Kidney (tissue), 14 donors: ENCODE data around the gene HECTD1. TPM values are rescaled to one million over a fixed set of nuclear protein-coding genes. Genes with fewer than 3 reads are reported as not detected.

Experiments used
- DNase-seq, 5 donors: peaks; one replicate each; pipeline ENCODE4 v3.0.0-alpha.2; 2013 to 2020
- FAIRE-seq: peaks from 2 replicates; lab custom pipeline; 2012; peaks lifted over from hg19 to GRCh38; lab: Jason Lieb, UNC
- H3K27ac ChIP-seq, 2 donors: one replicate each; pipeline ENCODE4 v1.7.0; 2013; ENCODE audit warnings: low read depth in 2 of 2, low read length in 2 of 2, inconsistent platforms in 1 of 2
- H3K27me3 ChIP-seq: one replicate; pipeline ENCODE4 v1.7.1; 2013; ENCODE audit warnings: low read length, inconsistent platforms; ENCODE audit not compliant: control insufficient read depth, insufficient read depth
- H3K36me3 ChIP-seq, 3 donors: one replicate each; pipeline versions ENCODE4 v1.7.0 to v1.7.1; 2013; ENCODE audit warnings: low read length in 3 of 3, control low read depth in 1 of 3, inconsistent platforms in 1 of 3; ENCODE audit not compliant: insufficient read depth in 3 of 3, control insufficient read depth in 2 of 3
- H3K4me1 ChIP-seq, 3 donors: one replicate each; pipeline versions ENCODE4 v1.7.0 to v1.7.1; 2013; ENCODE audit warnings: low read length in 3 of 3, inconsistent platforms in 1 of 3, low read depth in 1 of 3; ENCODE audit not compliant: control insufficient read depth in 2 of 3, insufficient read depth in 2 of 3
- H3K4me3 ChIP-seq, 3 donors: one replicate each; pipeline versions ENCODE4 v1.7.0 to v1.8.1; 2013; ENCODE audit warnings: low read length in 3 of 3, control low read depth in 1 of 3, inconsistent platforms in 1 of 3
- H3K9ac ChIP-seq, 3 donors: one replicate each; pipeline versions ENCODE4 v1.7.0 to v1.7.1; 2013; ENCODE audit warnings: low read length in 3 of 3, control low read depth in 1 of 3, inconsistent platforms in 1 of 3
- H3K9me3 ChIP-seq, 3 donors: one replicate each; pipeline versions ENCODE4 v1.7.0 to v1.7.1; 2013; ENCODE audit warnings: low read length in 3 of 3, control low read depth in 1 of 3, inconsistent platforms in 1 of 3; ENCODE audit not compliant: control insufficient read depth in 2 of 3, insufficient read depth in 1 of 3
- CTCF ChIP-seq: IDR thresholded peaks from 3 replicates; pipeline ENCODE4 v1.5.1; 2012; ENCODE audit warnings: mild to moderate bottlenecking, moderate library complexity, borderline replicate concordance; ENCODE audit not compliant: insufficient read depth; ENCODE audit errors: extremely low read depth
- intact Hi-C: fragments of 100-400 bp; cut with DNase I; formaldehyde crosslinking; loops from one replicate; pipeline ENCODE4 v1.11.1; 2022
- polyA plus RNA-seq: library from polyadenylated mRNA; stranded (reverse); fragments of 350-450 nt; fragmentation: Illumina TruSeq; extraction: RNeasy Lipid Tissue Mini Kit (QIAGEN cat#74804); gene quantifications from one replicate; pipeline ENCODE4 v1.2.3, GENCODE V29; 2014; ENCODE audit warnings: low read depth, low replicate concordance; ENCODE audit not compliant: insufficient read depth
- total RNA-seq: library from RNA; stranded (reverse); fragmentation: NEBNext Ultra II Directional; extraction: Animal tissue kit (Norgen Biotek cat#: 25700); gene quantifications from one replicate; pipeline ENCODE4 v1.2.1, GENCODE V29; 2021
- donor health status: control.
- donor health status: control.
- donor health status: control.
- donor health status: control.
- donor health status: control.
- donor health status: DM: yes; HTN: yes; CAD: no.
- donor health status: Normal renal cell carcinoma (clear cell type).

Gene HECTD1
- total and polyA plus RNA-seq, 2 donors from 2014 or later = 35.5 to 164 TPM

GRCh38 chr14:31060253-31060875 is 147.2 kb downstream of the HECTD1 start:
- TF ChIP-seq CTCF = no peak
- FAIRE-seq (no peak), DNase-seq (no peak)
- H3K36me3 ChIP-seq = no peaks in the 10 kb centered on the region
- H3K9ac ChIP-seq = no peak overlapping the region
- intact Hi-C loops = no loop called here
- no peaks in the 10 kb centered on the region for H3K4me1 ChIP-seq
- H3K9me3 ChIP-seq = no peaks in the 10 kb centered on the region
- H3K27me3 ChIP-seq = no peaks in the 10 kb centered on the region
- no peak overlapping the region for H3K27ac ChIP-seq
- H3K4me3 ChIP-seq = no peak overlapping the region

GRCh38 chr14:31059152-31059924 is 148.3 kb downstream of the HECTD1 start:
- H3K4me3 ChIP-seq = no peak overlapping the region
- no peak overlapping the region for H3K27ac ChIP-seq
- H3K9me3 ChIP-seq = no peaks in the 10 kb centered on the region
- H3K36me3 ChIP-seq = no peaks in the 10 kb centered on the region
- FAIRE-seq (no peak), DNase-seq (peak in 4 of 5 donors; percentile 33 to 80 (median 35))
- intact Hi-C loops = no loop called here
- H3K4me1 ChIP-seq = no peaks in the 10 kb centered on the region
- no peak for TF ChIP-seq CTCF
- no peak overlapping the region for H3K9ac ChIP-seq
- H3K27me3 ChIP-seq = no peaks in the 10 kb centered on the region

GRCh38 chr14:31057701-31058364 is 149.8 kb downstream of the HECTD1 start:
- Histone ChIP-seq H3K9ac (no peak overlapping the region), H3K27me3 (no peaks in the 10 kb centered on the region), H3K4me1 (no peaks in the 10 kb centered on the region), H3K36me3 (no peaks in the 10 kb centered on the region), H3K9me3 (no peaks in the 10 kb centered on the region), H3K27ac (no peak overlapping the region), H3K4me3 (no peak overlapping the region)
- DNase-seq (no peak), FAIRE-seq (no peak)
- intact Hi-C loops = no loop called here
- TF ChIP-seq CTCF = no peak
